Fibroblast of skin of left quadriceps (primary cell): ENCODE data around the gene ZACN.

Experiments
- DNase-seq, 2 experiments: peaks; one replicate each; pipeline ENCODE4 v3.0.0-alpha.2; 2013; ENCODE audit warnings: low read depth in 2 of 2

Gene ZACN

DNA sequence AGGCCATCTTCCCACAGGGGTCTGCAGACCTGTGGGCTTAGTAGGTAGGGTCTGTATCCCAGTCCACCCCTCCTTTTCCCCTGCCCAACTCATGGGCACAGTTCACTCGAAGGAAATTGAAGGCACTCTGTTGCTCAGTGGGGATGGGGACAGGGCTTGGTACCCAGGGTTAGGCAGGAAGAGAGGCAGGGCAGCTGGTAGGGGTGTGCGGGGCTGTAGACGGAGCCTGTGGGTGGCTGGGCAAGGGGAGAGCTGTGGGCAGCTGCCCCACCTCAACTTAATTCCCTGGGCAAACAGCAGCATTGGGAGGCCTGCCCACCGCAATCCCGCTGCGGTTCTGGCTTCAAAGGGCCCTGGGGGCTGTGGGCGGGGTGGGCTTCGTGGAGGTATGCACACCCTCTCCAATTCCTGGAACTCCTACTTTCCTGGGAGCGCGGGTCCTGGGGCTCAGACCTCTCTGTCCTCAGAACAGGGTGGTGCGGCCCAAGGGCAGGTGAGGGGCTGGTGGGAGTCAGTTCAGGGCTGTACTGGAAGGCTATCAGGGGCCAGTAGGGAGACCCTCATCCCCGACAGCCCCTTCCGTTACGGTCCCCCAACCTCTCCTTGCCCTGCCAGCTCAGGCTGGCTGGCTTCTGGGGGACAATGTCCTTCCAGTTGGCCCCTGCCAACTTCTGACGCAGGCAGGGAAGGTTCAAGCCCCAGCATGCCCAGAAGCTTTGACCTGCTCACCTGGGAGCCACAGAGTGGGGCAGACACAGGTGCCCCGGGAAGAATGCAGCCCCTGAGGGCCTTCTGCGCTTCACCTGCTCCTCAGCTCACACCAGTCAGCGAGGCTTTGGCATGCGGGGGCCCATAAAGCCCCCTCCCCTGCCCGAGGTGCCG lies 53.0 kb downstream of the ZACN start:
- no peak for DNase-seq
